Measurements from ENCODE around the gene DPH7.

The DPH7 gene

DNA sequence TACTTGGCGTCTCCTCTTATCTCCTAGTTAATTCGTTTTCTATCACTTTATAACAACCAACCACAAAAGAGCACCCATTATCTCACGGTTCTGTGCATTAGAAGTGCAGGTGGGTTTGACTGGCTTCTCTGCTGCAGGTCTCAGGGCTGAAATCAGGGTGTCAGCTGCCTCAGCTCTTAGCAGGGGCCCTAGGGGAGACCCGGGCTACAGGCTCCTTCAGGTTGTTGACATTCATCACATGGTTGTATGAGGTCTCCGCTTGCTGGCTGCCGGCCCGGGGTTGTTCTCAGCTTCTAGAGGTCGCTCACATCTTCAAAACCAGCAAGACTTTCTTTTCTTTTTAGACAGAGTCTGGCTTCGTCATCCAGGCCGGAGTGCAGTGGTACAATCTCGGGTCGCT lies 14.5 kb upstream of the DPH7 start:
- Histone ChIP-seq H3K79me2 (ENCODE audit: low read length) (peaks cover 20% of the 10 kb centered on the region), H3K4me3 (ENCODE audit: low read length) (no peak overlapping the region), H3K4me2 (ENCODE audit: low read length) (no peak overlapping the region), H3K27me3 (ENCODE audit: low read depth, low read length) (no peaks in the 10 kb centered on the region), H4K20me1 (ENCODE audit: insufficient read depth, low read length) (peaks cover 12% of the 10 kb centered on the region), H3K9ac (ENCODE audit: low read length) (no peak overlapping the region), H2AFZ (ENCODE audit: low read depth, low read length) (no peak overlapping the region), H3K4me1 (ENCODE audit: low read length) (peaks cover 8% of the 10 kb centered on the region), H3K27ac (ENCODE audit: low read length) (no peak overlapping the region), H3K36me3 (replicated peaks; ENCODE audit: low read depth, low read length) (peaks cover under 1% of the 10 kb centered on the region), H3K9me3 (ENCODE audit: insufficient read depth, low read length) (no peaks in the 10 kb centered on the region)
- TF ChIP-seq EZH2phosphoT487 (IDR thresholded peaks at IDR 0.05; ENCODE audit: low read depth) (no peak), CTCF (IDR thresholded peaks at IDR 0.05; ENCODE audit: low read depth, low read length) (no peak)

DNA sequence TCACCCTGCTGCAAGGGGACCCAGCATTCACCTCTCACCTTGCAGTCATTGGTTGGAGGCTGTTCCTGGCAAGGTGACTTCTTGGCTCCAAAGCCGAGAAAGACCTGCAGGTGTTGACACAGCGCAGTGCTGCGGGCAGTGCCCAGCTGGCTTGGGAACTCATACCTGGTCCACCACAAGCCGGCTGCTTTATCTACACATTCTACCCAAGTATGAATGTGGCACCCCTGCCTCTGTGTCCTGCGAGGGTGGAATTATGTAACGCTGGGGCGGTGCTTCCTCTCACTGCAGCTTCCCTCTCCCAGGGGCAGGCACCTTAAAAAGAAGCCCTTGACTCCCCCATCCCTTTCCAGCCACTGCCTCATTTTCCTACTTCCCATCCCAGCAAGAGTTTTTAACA lies 14.0 kb upstream of the DPH7 start:
- H3K9me3 ChIP-seq (ENCODE audit: insufficient read depth, low read length): no peaks in the 10 kb centered on the region
- no peak overlapping the region for H3K27ac ChIP-seq (ENCODE audit: low read length)
- TF ChIP-seq EZH2phosphoT487 (IDR thresholded peaks at IDR 0.05; ENCODE audit: low read depth): no peak
- TF ChIP-seq CTCF (IDR thresholded peaks at IDR 0.05; ENCODE audit: low read depth, low read length): no peak
- H3K4me2 ChIP-seq (ENCODE audit: low read length): no peak overlapping the region
- H3K4me3 ChIP-seq (ENCODE audit: low read length): no peak overlapping the region
- peaks cover 5% of the 10 kb centered on the region for H3K36me3 ChIP-seq (replicated peaks; ENCODE audit: low read depth, low read length)
- H3K27me3 ChIP-seq (ENCODE audit: low read depth, low read length): no peaks in the 10 kb centered on the region
- peaks cover 12% of the 10 kb centered on the region for H4K20me1 ChIP-seq (ENCODE audit: insufficient read depth, low read length)
- peaks cover 8% of the 10 kb centered on the region for H3K4me1 ChIP-seq (ENCODE audit: low read length)
- H3K9ac ChIP-seq (ENCODE audit: low read length): no peak overlapping the region
- H2AFZ ChIP-seq (ENCODE audit: low read depth, low read length): no peak overlapping the region
- peaks cover 24% of the 10 kb centered on the region for H3K79me2 ChIP-seq (ENCODE audit: low read length)

- H4K20me1 ChIP-seq (ENCODE audit: insufficient read depth, low read length): peaks cover 12% of the 10 kb centered on the region
- peak within 1 kb of the TSS; percentile 95 for H3K4me2 ChIP-seq (ENCODE audit: low read length)
- TF ChIP-seq CTCF (IDR thresholded peaks at IDR 0.05; ENCODE audit: low read depth, low read length) (no peak), EZH2phosphoT487 (IDR thresholded peaks at IDR 0.05; ENCODE audit: low read depth) (no peak)
- no peaks in the 10 kb centered on the region for H3K27me3 ChIP-seq (ENCODE audit: low read depth, low read length)
- peaks cover 8% of the 10 kb centered on the region for H3K4me1 ChIP-seq (ENCODE audit: low read length)
- peaks cover 21% of the 10 kb centered on the region for H3K36me3 ChIP-seq (replicated peaks; ENCODE audit: low read depth, low read length)
- peak within 1 kb of the TSS; percentile 88 for H3K4me3 ChIP-seq (ENCODE audit: low read length)
- H3K9ac ChIP-seq (ENCODE audit: low read length): peak within 1 kb of the TSS; percentile 77
- no peaks in the 10 kb centered on the region for H3K9me3 ChIP-seq (ENCODE audit: insufficient read depth, low read length)
- H3K27ac ChIP-seq (ENCODE audit: low read length): no peak within 1 kb of the TSS
- H3K79me2 ChIP-seq (ENCODE audit: low read length): peaks cover 25% of the 10 kb centered on the region
- H2AFZ ChIP-seq (ENCODE audit: low read depth, low read length): no peak within 1 kb of the TSS
Observed at GRCh38 chr9:137590469-137591383, 12.0 kb upstream of the DPH7 start, which contains the start of gene ZMYND19. TSS of gene ZMYND19 (minus strand) at chr9:137590512. CDS start at chr9:137590263, 249 bp downstream.

GRCh38 chr9:137590123-137590468 lies 11.4 kb upstream of the DPH7 start:
- Histone ChIP-seq H3K27ac (ENCODE audit: low read length) (no peak overlapping the region), H3K79me2 (ENCODE audit: low read length) (peaks cover 25% of the 10 kb centered on the region), H2AFZ (ENCODE audit: low read depth, low read length) (no peak overlapping the region), H3K9me3 (ENCODE audit: insufficient read depth, low read length) (no peaks in the 10 kb centered on the region), H4K20me1 (ENCODE audit: insufficient read depth, low read length) (peaks cover 12% of the 10 kb centered on the region), H3K9ac (ENCODE audit: low read length) (peak overlapping the region; percentile 77), H3K4me2 (ENCODE audit: low read length) (peak overlapping the region; percentile 95; the same call in 1 of the 2 replicates), H3K4me1 (ENCODE audit: low read length) (peaks cover 8% of the 10 kb centered on the region), H3K36me3 (replicated peaks; ENCODE audit: low read depth, low read length) (peaks cover 24% of the 10 kb centered on the region), H3K27me3 (ENCODE audit: low read depth, low read length) (no peaks in the 10 kb centered on the region), H3K4me3 (ENCODE audit: low read length) (peak overlapping the region; percentile 88)
- TF ChIP-seq EZH2phosphoT487 (IDR thresholded peaks at IDR 0.05; ENCODE audit: low read depth) (no peak), CTCF (IDR thresholded peaks at IDR 0.05; ENCODE audit: low read depth, low read length) (no peak)
